Activated T-helper 17 cell treated with anti-CD3 and anti-CD28 coated beads, Interleukin-2, amount 50 U/mL, for 72 hours (primary cell): Measurements from ENCODE around the gene FAM25G. TPM values are rescaled to one million over a fixed set of nuclear protein-coding genes. Genes with fewer than 3 reads are reported as not detected.

Experiments
- ATAC-seq: fragments of 150-1000 bp; cut with Tn5 transposase; replicated peaks from 2 replicates; pipeline ENCODE4 v1.10.0; 2021; ENCODE audit warnings: mild to moderate bottlenecking, moderate library complexity
- H3K27ac Mint-ChIP-seq: one replicate; pipeline ENCODE4 v1.8.0; 2022; ENCODE audit warnings: mixed read lengths
- H3K27me3 Mint-ChIP-seq: one replicate; pipeline ENCODE4 v1.8.0; 2022; ENCODE audit warnings: mixed read lengths
- H3K36me3 Mint-ChIP-seq: one replicate; pipeline ENCODE4 v1.8.0; 2022; ENCODE audit warnings: low read depth, mild to moderate bottlenecking, mixed read lengths
- H3K4me1 Mint-ChIP-seq: one replicate; pipeline ENCODE4 v1.8.0; 2022; ENCODE audit warnings: mixed read lengths
- H3K4me3 Mint-ChIP-seq: one replicate; pipeline ENCODE4 v1.8.0; 2022; ENCODE audit warnings: mild to moderate bottlenecking, mixed read lengths
- H3K9me3 Mint-ChIP-seq: one replicate; pipeline ENCODE4 v1.8.0; 2022; ENCODE audit warnings: mixed read lengths
- total RNA-seq, 2 donors: library from RNA; stranded (reverse); gene quantifications; one replicate each; pipeline ENCODE4 v1.2.3, GENCODE V29; 2022

FAM25G gene
- total RNA-seq, 2 donors from 2014 or later: not detected

DNA sequence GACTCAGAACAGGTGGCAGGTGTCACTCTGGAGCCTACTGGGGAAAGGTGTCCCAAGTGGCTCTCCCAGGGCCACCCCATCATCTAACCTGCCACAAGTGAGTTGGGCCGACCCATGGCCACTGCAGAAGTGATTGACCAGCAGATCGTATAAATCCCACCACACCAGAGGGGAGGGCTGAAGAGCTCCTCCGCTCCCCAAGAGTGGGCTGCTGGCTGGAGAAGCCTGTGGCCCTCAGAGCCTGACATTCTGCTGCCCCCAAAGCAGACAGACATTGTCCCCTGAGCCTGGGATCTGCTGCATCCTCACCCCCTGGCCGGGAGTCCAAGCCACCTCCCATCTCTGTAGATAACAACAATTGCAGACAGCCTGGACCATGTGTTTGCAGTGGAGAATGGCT lies 44.3 kb downstream of the FAM25G start:
- no peaks in the 10 kb centered on the region for H3K4me1 Mint-ChIP-seq
- no peak overlapping the region for H3K27ac Mint-ChIP-seq
- H3K4me3 Mint-ChIP-seq: no peak overlapping the region
- peaks cover 10% of the 10 kb centered on the region for H3K9me3 Mint-ChIP-seq
- no peak for ATAC-seq
- H3K27me3 Mint-ChIP-seq: peaks cover 19% of the 10 kb centered on the region
- no peaks in the 10 kb centered on the region for H3K36me3 Mint-ChIP-seq

DNA sequence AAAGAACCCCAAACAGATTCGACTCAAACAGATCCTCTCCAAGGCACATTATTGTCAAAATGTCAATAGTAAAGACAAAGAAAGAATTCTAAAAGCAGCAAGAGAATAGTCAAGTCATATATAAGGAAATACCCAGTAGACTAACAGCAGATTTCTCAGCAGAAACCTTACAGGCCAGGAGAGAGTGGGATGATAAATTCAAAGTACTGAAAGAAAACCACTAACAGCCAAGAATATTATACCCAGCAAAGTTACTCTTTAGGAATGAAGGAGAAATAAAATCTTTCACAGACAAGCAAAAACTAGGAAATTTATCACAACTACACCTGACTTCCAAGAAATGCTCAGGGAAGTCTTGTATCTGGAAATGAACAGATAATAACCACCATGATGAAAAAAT lies 45.8 kb downstream of the FAM25G start:
- H3K9me3 Mint-ChIP-seq: peaks cover 10% of the 10 kb centered on the region
- no peaks in the 10 kb centered on the region for H3K4me1 Mint-ChIP-seq
- peaks cover 31% of the 10 kb centered on the region for H3K27me3 Mint-ChIP-seq
- ATAC-seq: no peak
- H3K4me3 Mint-ChIP-seq: no peak overlapping the region
- no peaks in the 10 kb centered on the region for H3K36me3 Mint-ChIP-seq
- no peak overlapping the region for H3K27ac Mint-ChIP-seq

DNA sequence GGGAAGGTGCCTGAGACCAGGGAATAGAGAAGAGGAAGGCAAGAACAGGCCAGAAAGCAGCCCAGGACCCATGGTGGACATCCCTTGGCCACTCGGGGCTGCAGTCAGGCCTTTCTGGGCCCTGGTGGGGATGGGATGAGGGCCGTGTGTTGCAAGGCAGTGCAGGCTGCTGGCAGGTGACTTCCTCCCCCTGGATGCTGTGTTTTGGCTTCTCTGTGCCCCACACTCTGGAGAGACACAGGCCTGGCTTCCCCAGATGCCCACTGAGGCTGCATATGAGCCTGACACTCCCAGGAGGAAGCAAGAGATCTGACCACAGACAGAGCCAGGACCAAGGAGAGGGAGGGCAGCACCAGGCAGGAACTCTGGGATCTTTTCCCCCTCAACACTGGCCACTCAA lies 47.5 kb downstream of the FAM25G start:
- no peak for ATAC-seq
- Mint-ChIP-seq H3K9me3 (peaks cover 10% of the 10 kb centered on the region), H3K27ac (no peak overlapping the region), H3K4me3 (no peak overlapping the region), H3K27me3 (peaks cover 34% of the 10 kb centered on the region), H3K4me1 (no peaks in the 10 kb centered on the region), H3K36me3 (no peaks in the 10 kb centered on the region)

DNA sequence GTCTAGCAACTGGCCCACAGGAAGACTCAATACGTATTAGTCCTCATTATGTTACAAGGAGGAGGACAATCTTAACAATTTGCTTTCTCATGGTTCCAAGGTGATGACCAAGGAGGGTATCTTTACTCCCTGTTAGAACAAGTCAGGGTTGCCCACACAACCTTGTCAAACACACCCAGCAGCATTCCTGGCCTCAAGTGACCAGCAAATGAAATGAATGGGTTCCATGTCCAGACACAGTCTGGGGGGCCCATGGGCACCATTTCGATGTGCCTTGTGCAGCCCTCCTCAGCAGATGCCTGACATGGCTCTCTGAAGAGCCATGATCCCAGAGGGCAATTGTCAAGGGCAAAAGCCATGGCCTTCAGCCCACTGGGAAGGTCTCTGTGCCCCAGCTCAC lies 48.4 kb downstream of the FAM25G start:
- H3K27ac Mint-ChIP-seq: no peak overlapping the region
- H3K4me3 Mint-ChIP-seq: no peak overlapping the region
- peaks cover 33% of the 10 kb centered on the region for H3K27me3 Mint-ChIP-seq

DNA sequence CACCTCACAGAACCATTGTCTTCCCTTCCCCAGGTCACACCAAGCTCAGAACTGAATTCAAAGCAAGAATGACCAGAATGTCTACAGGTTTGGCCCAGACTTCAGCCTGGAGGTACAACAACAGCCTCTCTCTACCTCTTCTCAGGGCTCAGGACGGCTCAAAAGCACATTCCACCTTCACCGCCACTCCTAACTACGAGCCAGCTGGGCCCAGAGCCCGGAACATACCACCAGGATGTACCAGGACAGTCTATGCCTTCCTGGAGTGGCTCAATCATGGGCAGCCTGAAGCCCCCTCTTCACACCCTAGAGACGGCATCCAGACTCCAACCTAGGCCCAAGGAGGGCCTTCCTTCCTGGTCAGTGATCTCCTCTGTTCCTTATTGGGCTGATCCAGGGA lies 49.1 kb downstream of the FAM25G start:
- H3K9me3 Mint-ChIP-seq: peaks cover 10% of the 10 kb centered on the region
- H3K36me3 Mint-ChIP-seq: no peaks in the 10 kb centered on the region

More for the DNA sequence above, 48.4 kb downstream of the FAM25G start:
- no peaks in the 10 kb centered on the region for H3K36me3 Mint-ChIP-seq
- H3K9me3 Mint-ChIP-seq: peaks cover 10% of the 10 kb centered on the region
- ATAC-seq: no peak
- H3K4me1 Mint-ChIP-seq: no peaks in the 10 kb centered on the region

DNA sequence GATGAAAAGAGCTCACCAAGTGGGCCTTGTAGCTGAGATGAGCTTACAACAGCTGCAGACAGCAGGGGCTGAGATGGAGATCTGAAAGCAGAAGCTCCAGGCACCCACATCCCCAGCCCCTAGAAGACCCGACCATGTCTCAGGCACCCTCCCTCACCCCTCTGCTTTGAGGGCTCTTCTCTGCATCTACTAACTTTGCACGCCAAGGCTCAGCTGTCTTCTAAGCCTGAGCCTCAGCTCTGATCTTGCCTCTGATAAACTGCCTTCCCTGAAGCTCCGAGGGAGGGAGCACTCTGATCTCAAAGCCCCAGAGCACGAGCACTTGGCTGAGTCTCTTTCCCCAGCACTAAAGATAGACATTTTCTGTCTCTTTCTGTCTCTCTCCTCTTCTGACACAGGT lies 49.6 kb downstream of the FAM25G start:
- no peak overlapping the region for H3K4me3 Mint-ChIP-seq
- no peaks in the 10 kb centered on the region for H3K4me1 Mint-ChIP-seq
- peaks cover 30% of the 10 kb centered on the region for H3K27me3 Mint-ChIP-seq
- H3K9me3 Mint-ChIP-seq: peaks cover 10% of the 10 kb centered on the region
- H3K27ac Mint-ChIP-seq: no peak overlapping the region
- H3K36me3 Mint-ChIP-seq: no peaks in the 10 kb centered on the region
- ATAC-seq: no peak

More for the DNA sequence above, 49.1 kb downstream of the FAM25G start:
- no peaks in the 10 kb centered on the region for H3K4me1 Mint-ChIP-seq
- H3K4me3 Mint-ChIP-seq: no peak overlapping the region
- no peak overlapping the region for H3K27ac Mint-ChIP-seq
- ATAC-seq: no peak
- peaks cover 30% of the 10 kb centered on the region for H3K27me3 Mint-ChIP-seq

DNA sequence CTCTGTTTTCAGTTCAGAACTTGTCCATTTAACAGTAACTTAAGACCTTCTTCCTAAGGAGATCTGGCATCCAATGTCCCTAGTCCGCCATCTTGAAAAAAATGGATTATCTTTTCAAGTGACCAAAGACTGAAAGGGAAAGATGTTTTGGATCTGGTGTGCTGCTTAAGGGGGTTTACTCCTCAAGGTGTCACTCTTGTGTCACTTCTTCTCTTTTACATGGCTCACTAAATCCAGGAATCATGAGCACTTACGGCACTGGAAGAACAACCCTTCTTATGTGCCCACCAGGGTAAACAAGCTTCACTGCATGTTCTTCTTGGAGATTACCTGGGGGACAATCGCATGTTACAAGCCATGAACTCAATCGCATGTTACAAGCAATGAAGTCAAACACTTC lies 51.3 kb downstream of the FAM25G start:
- H3K27ac Mint-ChIP-seq: no peak overlapping the region
- H3K4me3 Mint-ChIP-seq: no peak overlapping the region
- H3K4me1 Mint-ChIP-seq: no peaks in the 10 kb centered on the region
- ATAC-seq: no peak
- H3K36me3 Mint-ChIP-seq: no peaks in the 10 kb centered on the region
- H3K27me3 Mint-ChIP-seq: peaks cover 30% of the 10 kb centered on the region
- H3K9me3 Mint-ChIP-seq: peaks cover 1% of the 10 kb centered on the region

DNA sequence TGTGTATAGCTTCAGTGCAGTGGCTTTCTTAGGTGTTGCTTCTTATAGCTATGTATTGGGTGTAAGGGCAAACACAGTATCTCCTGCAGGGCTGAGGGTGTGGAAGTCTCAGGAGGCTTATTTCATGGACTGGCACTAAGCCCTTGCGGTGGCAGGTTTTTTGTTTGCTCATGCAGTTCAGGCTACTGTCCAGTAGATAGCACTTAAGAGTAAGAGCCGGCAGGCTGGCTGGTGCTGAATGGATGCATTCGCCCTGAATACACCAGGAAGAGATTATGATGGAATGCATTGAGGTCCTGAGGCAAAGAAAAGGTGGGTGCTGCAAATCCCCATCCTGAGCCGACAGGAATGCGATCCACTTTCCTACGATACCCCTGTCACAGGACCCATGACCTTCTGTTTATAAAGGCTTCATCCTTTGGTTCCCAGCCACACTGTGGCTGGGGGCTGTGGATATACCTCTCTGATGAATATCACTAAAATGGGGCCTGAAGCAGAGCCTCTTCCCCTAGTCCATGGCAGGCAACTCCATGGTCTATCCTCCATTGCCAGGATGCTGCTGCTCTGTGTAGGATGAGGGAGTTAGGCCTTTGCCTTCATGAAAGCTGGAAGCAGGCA lies 52.5 kb downstream of the FAM25G start:
- Mint-ChIP-seq H3K27me3 (peaks cover 30% of the 10 kb centered on the region), H3K36me3 (no peaks in the 10 kb centered on the region), H3K4me1 (no peaks in the 10 kb centered on the region), H3K9me3 (peaks cover 3% of the 10 kb centered on the region), H3K27ac (no peak overlapping the region), H3K4me3 (no peak overlapping the region)
- no peak for ATAC-seq

Other genes with a start within 250 kb of the FAM25G start
- gene GDF10, start 191.5 kb downstream of the FAM25G start, total RNA-seq: under 1 TPM in 1 of 2 donors, not detected in 1; 0.45 TPM
- gene GDF2, start 169.2 kb downstream of the FAM25G start, total RNA-seq: not detected
- not detected for gene RBP3, start 143.3 kb downstream of the FAM25G start, total RNA-seq
- gene ZNF488, start 107.4 kb downstream of the FAM25G start, total RNA-seq: under 1 TPM; 0.08 to 0.11 TPM
- gene ANXA8, start 7.6 kb downstream of the FAM25G start, total RNA-seq: not detected
- 1 to 10 TPM; 2.9 to 4.8 TPM for gene AGAP9, start 31.9 kb upstream of the FAM25G start, total RNA-seq